EL (cell line): ENCODE measurements around the gene ANKS4B.

Source experiments
- DNase-seq: peaks from one replicate; pipeline ENCODE4 v3.0.0-alpha.2; 2016

ANKS4B gene

DNA sequence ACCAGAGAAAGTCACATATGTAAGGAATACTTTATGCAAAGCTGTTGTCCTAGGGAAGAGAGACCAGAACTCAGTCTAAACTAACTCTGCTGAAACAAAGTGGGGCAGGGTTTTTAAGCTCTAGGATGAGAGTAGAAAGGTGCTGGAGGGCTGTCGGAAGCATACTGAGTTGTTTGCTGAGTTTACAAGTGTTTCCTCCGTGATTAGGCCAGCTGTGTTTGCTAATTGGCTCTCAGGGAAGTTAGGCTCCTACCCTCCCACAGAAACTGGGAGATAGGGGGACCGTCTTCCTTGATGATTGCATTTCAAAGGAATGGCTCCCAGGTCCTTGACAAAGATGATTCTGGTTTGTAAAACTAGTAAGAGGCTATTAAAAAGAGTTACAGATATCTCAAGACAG is 69.0 kb downstream of the ANKS4B start:
- DNase-seq: peak; percentile 10

DNA sequence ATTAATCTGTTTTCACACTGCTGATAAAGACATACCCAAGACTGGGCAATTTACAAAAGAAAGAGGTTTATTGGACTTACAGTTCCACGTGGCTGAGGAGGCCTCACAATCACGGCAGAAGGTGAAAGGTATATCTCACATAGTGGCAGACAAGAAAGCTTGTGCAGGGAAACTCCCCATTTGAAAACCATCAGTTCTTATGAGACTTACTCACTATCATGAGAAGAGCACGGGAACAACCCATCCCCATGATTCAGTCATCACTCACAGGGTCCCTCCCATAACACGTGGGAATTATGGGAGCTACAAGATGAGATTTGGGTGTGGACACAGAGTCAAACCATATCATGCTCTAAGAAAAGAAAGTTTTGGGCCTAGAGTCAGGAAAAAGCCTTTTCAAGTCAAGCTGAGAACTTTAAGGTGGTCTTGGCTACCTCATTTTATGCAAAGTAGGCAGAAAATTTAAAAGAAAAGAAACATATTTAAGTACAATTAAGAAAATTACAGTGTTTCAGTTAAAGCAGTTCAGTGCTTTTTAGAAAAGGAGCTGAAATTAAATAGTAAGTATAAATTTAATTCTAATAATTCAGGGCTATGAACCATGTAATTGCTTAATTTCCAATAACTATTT is 69.5 kb downstream of the ANKS4B start:
- DNase-seq: peak; percentile 75
